ENCODE results near the gene CLIP2.
A peak's percentile ranks its signal among the peaks of the same experiment; 100 is the strongest.
"Not testable (repeated sequence)": the region's sequence is repeated elsewhere in the genome, so short reads cannot be mapped to it uniquely, and the experiment has no call there.

CLIP2 gene

DNA sequence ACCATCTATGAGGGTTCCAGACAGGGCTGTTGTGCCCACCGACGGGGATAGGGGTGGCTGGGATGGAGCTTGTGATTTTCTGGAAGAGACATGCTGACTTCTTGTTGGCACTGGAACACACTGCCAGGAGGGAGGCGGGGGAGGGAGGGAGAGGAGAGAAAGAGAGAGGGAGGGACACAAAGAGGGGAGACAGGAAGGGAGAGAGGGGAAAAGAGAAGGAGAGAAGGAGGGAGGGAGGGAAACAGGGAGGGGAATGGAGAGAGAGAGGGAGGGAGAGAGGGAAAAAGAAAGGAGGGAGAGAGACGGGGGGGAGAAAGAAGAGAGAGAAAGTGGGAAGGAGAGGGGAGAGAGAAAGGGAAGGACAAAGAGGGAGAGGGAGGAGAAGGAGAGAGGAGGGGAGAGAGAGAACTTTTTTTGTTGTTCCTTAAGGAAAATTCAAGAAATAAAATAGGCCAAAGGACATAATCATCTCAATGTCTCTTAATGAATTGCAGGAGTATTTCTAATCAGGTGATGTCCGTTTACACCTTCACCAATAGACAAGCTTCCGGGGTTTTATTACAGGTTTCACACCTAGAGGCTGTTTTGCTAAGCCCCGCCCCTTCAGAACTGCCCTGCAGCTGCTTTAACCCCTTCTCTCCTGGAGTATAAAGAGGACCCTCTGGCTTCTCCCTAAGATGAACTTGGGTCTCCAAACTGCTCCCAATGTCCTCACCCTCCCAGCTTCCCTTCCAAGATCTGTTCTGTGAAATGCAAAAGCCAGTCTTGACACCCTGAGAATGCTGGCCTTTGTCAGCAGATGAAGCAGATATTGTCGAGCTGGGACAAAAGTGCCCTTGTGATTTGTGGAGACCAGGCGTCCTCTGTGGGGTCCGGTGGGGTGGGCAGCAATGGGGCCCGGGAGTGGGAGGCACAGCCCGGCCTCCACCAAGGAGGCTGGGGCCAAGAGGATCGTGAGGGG lies 82.5 kb downstream of the CLIP2 start:
- DNase-seq (ENCODE audit: low read depth) = no peak

GRCh38 chr7:74372511-74373111 lies 83.4 kb downstream of the CLIP2 start:
- no peak for DNase-seq (ENCODE audit: low read depth)

- no peak for DNase-seq (ENCODE audit: low read depth)
These were observed 84.3 kb downstream of the CLIP2 start for GRCh38 chr7:74373536-74373935.

- DNase-seq (ENCODE audit: low read depth) = no peak
These were observed 86.6 kb downstream of the CLIP2 start for GRCh38 chr7:74375726-74376220.

GRCh38 chr7:74376256-74377036 lies 87.2 kb downstream of the CLIP2 start:
- no peak for DNase-seq (ENCODE audit: low read depth)

GRCh38 chr7:74379938-74380337 lies 90.7 kb downstream of the CLIP2 start:
- no peak for DNase-seq (ENCODE audit: low read depth)

GRCh38 chr7:74380720-74381119 lies 91.5 kb downstream of the CLIP2 start:
- no peak for DNase-seq (ENCODE audit: low read depth)

DNA sequence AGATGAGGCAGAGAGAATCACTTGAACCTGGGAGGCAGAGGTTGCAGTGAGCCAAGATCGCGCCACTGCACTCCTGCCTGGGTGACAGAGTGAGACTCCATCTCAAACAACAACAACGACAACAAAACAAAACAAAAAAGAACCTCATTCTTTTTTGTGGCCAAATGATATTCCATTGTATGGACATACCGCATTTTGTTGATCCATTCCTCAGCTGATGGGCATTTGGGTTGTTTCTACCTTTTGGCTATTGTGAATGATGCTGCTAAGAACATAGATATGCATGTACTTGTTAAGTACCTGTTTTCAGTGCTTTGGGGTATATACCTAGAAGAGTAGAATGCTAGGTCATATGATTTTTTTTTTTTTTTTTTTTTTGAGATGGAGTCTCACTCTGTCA lies 94.9 kb downstream of the CLIP2 start:
- DNase-seq (ENCODE audit: low read depth) = not testable (repeated sequence)

DNA sequence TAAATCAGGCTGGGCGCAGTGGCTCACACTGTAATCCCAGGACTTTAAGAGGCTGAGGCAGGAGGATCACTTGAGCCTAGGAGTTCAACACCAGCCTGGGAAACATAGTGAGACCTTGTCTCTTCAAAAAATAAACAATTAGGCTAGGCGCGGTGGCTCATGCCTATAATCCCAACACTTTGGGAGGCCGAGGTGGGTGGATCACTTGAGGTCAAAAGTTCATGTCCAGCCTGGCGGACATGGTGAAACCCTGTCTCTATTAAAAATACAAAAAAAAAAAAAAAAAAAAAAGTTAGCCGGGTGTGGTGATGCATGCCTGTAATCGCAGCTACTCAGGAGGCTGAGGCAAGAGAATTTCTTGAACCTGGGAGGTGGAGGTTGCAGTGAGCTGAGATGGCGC lies 95.6 kb downstream of the CLIP2 start:
- DNase-seq (ENCODE audit: low read depth) = not testable (repeated sequence)

- DNase-seq (ENCODE audit: low read depth) = no peak
These were observed 98.4 kb downstream of the CLIP2 start for GRCh38 chr7:74387606-74388005.

DNA sequence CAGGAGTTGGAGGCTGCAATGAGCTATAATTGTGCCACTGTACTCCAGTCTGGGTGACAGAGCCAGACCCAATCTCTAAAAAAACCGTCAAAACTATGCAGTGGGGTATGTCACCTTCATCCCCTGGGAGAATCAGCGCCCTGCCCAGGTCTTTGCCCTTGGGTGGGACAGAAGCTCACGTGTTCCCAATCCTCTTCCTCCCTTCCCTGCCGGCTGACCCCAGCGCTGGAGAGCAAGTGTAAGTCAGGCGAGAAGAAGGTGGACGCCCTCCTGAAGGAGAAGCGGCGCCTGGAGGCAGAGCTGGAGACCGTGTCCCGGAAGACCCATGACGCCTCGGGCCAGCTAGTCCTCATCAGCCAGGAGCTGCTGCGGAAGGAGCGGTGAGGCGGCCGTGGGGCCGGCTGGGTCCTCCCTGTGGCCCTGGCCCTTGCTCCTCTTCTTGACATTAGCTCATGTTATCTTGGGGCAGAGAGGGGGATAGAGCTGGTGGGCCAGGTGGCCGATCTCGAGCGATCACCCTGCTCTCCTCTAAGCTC lies 99.7 kb downstream of the CLIP2 start:
- no peak for DNase-seq (ENCODE audit: low read depth)

DNA sequence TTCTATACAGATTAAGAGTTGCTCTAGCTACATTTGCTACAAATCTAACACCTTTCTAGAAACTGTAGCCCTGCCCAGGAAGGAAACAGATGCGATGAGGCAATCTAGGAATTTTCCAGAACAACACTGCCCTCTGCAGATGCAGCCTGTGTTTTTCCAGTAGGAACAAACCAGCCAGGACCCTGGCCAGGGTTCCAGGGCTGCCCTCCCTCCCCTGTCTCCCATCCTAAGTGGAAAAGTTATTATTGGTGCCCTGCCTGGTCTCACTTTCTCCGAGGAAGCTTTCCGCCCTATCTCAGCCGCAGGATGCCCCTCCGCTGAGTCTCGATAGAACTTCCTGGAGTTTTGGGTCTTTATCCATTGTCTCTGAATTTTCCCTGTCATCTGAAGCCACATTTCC lies 104.5 kb downstream of the CLIP2 start:
- DNase-seq (ENCODE audit: low read depth) = not testable (repeated sequence)

- DNase-seq (ENCODE audit: low read depth) = not testable (repeated sequence)
These were observed 105.4 kb downstream of the CLIP2 start for GRCh38 chr7:74394601-74395000.

DNA sequence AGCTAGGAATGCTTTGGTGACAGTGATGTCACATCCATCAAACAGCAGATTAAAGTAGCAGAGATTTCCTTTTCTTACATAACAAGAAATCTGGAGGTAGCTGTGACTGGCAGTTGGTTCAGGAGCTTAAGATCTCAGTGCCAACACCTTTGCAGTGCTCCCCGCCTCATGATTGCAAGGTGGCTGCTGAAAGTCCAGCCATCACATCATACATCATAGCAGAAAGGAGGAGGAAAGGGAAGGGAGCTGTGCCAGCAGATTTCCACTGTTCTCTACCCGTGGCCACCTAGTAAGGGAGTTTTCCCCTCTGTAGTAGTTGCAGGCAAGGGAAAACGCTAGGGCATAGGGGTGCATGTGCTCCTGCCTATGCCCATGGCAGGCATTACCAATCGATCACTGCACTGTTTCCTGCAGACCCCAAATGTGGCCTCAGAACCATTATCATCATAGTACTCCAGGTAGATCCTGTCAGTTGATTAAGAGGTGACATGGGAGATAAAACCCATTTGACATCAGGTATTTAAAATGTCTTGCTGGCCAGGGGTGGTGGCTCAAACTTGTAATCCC lies 106.6 kb downstream of the CLIP2 start:
- no peak for DNase-seq (ENCODE audit: low read depth)

DNA sequence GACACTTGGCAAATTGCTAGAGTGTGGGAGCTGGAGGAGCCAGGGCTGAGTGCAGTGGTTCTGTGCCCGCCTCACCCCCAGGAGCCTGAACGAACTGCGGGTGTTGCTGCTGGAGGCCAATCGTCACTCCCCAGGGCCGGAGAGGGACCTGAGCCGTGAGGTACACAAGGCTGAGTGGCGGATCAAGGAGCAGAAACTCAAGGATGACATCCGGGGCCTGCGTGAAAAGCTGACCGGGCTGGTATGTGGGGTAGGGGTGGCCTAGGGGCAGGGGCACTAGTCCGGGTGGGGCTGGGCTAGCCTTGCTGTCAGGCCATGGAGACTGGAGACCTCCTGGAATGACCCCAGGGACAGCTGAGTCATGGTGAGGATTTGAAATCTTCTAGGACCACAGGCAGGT lies 107.8 kb downstream of the CLIP2 start:
- no peak for DNase-seq (ENCODE audit: low read depth)

GRCh38 chr7:74398426-74398825 lies 109.2 kb downstream of the CLIP2 start:
- DNase-seq (ENCODE audit: low read depth) = no peak

GRCh38 chr7:74399006-74399405 lies 109.8 kb downstream of the CLIP2 start:
- DNase-seq (ENCODE audit: low read depth) = no peak

DNA sequence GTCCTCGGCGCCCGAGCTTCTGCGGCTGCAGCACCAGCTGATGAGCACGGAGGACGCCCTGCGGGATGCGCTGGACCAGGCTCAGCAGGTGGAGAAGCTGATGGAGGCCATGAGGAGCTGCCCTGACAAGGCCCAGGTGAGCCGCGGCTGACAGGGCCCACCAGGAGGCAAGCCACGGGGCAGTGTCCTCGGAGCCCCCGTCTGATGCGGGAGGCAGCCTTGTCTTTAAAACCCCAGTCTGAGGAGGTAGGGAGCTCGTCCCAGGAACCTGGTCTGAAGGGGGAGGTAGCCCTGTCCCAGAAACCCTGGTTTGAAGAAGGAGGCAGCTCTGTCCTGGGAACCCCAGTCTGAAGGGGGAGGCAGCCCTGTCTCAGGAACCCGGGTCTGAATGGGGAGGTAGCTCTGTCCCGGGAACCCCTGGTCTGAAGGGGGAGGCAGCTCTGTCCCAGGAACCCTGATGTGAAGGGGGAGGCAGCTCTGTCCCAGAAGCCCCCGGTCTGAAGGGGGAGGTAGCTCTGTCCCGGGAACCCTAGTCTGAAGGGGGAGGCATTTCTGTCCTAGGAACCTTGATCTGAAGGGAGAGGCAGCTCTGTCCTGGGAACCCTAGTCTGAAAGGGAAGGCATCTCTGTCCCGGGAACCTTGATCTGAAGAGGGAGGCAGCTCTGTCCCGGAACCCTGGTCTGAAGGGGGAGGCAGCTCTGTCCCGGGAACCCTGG lies 111.4 kb downstream of the CLIP2 start:
- no peak for DNase-seq (ENCODE audit: low read depth)

GRCh38 chr7:74401137-74401859 lies 112.1 kb downstream of the CLIP2 start:
- DNase-seq (ENCODE audit: low read depth) = peak; percentile 64

- not testable (repeated sequence) for DNase-seq (ENCODE audit: low read depth)
These were observed 113.5 kb downstream of the CLIP2 start for GRCh38 chr7:74402668-74403067.

Data from stimulated activated CD8-positive, alpha-beta memory T cell treated with anti-CD3 and anti-CD28 coated beads, Interleukin-15, amount 100 ng/mL, for 1 hour (primary cell).